Bronchial epithelial cell (primary cell): Measurements from ENCODE around the gene PI4KB. TPM values are rescaled to one million over a fixed set of nuclear protein-coding genes. Genes with fewer than 3 reads are reported as not detected.

ENCODE experiments used
- DNase-seq: peaks from one replicate; pipeline ENCODE4 v3.0.0-alpha.2; 2010; ENCODE audit warnings: low read depth
- FAIRE-seq: peaks from 2 replicates; lab custom pipeline; 2011; peaks lifted over from hg19 to GRCh38; lab: Jason Lieb, UNC
- H3K27me3 ChIP-seq: 2 replicates; pipeline ENCODE4 v1.5.1; 2011; ENCODE audit warnings: low read length; ENCODE audit not compliant: control insufficient read depth, insufficient read depth
- H3K36me3 ChIP-seq: 2 replicates; pipeline ENCODE4 v1.5.1; 2011; ENCODE audit warnings: low read length; ENCODE audit not compliant: control insufficient read depth, insufficient read depth
- H3K4me3 ChIP-seq: 2 replicates; pipeline ENCODE4 v1.5.1; 2011; ENCODE audit warnings: mild to moderate bottlenecking, low read depth, low read length, control low read depth
- CTCF ChIP-seq: IDR thresholded peaks from 2 replicates; pipeline ENCODE4 v1.5.1; 2011; ENCODE audit warnings: mild to moderate bottlenecking, moderate library complexity, low read length, control low read depth, inconsistent platforms; ENCODE audit not compliant: insufficient read depth, severe bottlenecking
- total RNA-seq: library from RNA; depleted of rRNA; stranded (reverse); fragments of >200 nt; gene quantifications from 2 replicates; pipeline ENCODE4 v1.2.1, GENCODE V29; 2014

PI4KB gene
- total RNA-seq, 1 donor from 2014 or later, result 20.8 TPM

GRCh38 chr1:151243683-151244216 lies 83.5 kb downstream of the PI4KB start:
- H3K36me3 ChIP-seq, result peaks cover 46% of the 10 kb centered on the region
- H3K27me3 ChIP-seq, result no peaks in the 10 kb centered on the region
- FAIRE-seq (no peak), DNase-seq (no peak)
- no peak for TF ChIP-seq CTCF
- no peak overlapping the region for H3K4me3 ChIP-seq

GRCh38 chr1:151242442-151242841 lies 84.8 kb downstream of the PI4KB start:
- Histone ChIP-seq H3K36me3 (peaks cover 40% of the 10 kb centered on the region), H3K27me3 (no peaks in the 10 kb centered on the region), H3K4me3 (no peak overlapping the region)
- FAIRE-seq (no peak), DNase-seq (no peak)
- no peak for TF ChIP-seq CTCF

Other genes with a start within 250 kb of the PI4KB start
- 0.38 and 0.53 TPM in 2 replicates for gene SEMA6C, start 180.8 kb downstream of the PI4KB start, total RNA-seq
- gene TNFAIP8L2, start 170.8 kb downstream of the PI4KB start, total RNA-seq, result not detected in 2 replicates
- 5.0 and 8.6 TPM in 2 replicates for gene LYSMD1, start 161.5 kb downstream of the PI4KB start, total RNA-seq
- gene SCNM1, start 161.3 kb downstream of the PI4KB start, total RNA-seq, result 19.7 and 34.9 TPM in 2 replicates
- not detected in 2 replicates for gene TMOD4, start 151.4 kb downstream of the PI4KB start, total RNA-seq
- 64.2 and 69.4 TPM in 2 replicates for gene VPS72, start 137.2 kb downstream of the PI4KB start, total RNA-seq
- gene PIP5K1A, start 128.9 kb downstream of the PI4KB start, total RNA-seq, result 40.2 and 44.0 TPM in 2 replicates
- gene PSMD4, start 72.7 kb downstream of the PI4KB start, total RNA-seq, result 259 and 280 TPM in 2 replicates
- 9.0 and 12.8 TPM in 2 replicates for gene ZNF687, start 45.1 kb downstream of the PI4KB start, total RNA-seq
- gene RFX5, start 19.8 kb upstream of the PI4KB start, total RNA-seq, result 8.8 and 16.6 TPM in 2 replicates
- gene SELENBP1, start 45.3 kb upstream of the PI4KB start, total RNA-seq, result 4.2 and 7.0 TPM in 2 replicates
- 350 and 396 TPM in 2 replicates for gene PSMB4, start 72.2 kb upstream of the PI4KB start, total RNA-seq
- 6.6 and 10.2 TPM in 2 replicates for gene POGZ, start 132.1 kb upstream of the PI4KB start, total RNA-seq
- 4.2 and 12.5 TPM in 2 replicates for gene CGN, start 184.0 kb upstream of the PI4KB start, total RNA-seq
- gene TUFT1, start 212.9 kb upstream of the PI4KB start, total RNA-seq, result 25.0 and 54.3 TPM in 2 replicates